Measurements from ENCODE around the gene CLIP1.

- no peak for TF ChIP-seq CTCF (IDR thresholded peaks at IDR 0.05; ENCODE audit: borderline replicate concordance, extremely low read depth, low read length, poor library complexity, severe bottlenecking)
- TF ChIP-seq EZH2 (IDR thresholded peaks at IDR 0.05; ENCODE audit: borderline replicate concordance, low read depth, low read length, severe bottlenecking) = no peak
Observed at GRCh38 chr12:122283680-122284079, 138.8 kb downstream of the CLIP1 start.
